ENCODE data around the gene PKD1. TPM values are rescaled to one million over a fixed set of nuclear protein-coding genes. Genes with fewer than 3 reads are reported as not detected.

The PKD1 gene
- total RNA-seq, 1 donor from 2014 or later = 169 TPM

- Mint-ChIP-seq H3K27ac (ENCODE audit: unreplicated experiment) (no peak overlapping the region), H3K27me3 (ENCODE audit: unreplicated experiment) (no peaks in the 10 kb centered on the region), H3K36me3 (ENCODE audit: unreplicated experiment) (peaks cover 19% of the 10 kb centered on the region), H3K9me3 (ENCODE audit: unreplicated experiment) (no peaks in the 10 kb centered on the region), H3K4me1 (ENCODE audit: unreplicated experiment) (no peaks in the 10 kb centered on the region), H3K4me3 (ENCODE audit: unreplicated experiment) (no peak overlapping the region)
- no peak for DNase-seq (ENCODE audit: extremely low spot score, unreplicated experiment)
- no peak for TF ChIP-seq CTCF (IDR thresholded peaks at IDR 0.05)
Observed at GRCh38 chr16:2063861-2064260, 71.8 kb downstream of the PKD1 start.

DNA sequence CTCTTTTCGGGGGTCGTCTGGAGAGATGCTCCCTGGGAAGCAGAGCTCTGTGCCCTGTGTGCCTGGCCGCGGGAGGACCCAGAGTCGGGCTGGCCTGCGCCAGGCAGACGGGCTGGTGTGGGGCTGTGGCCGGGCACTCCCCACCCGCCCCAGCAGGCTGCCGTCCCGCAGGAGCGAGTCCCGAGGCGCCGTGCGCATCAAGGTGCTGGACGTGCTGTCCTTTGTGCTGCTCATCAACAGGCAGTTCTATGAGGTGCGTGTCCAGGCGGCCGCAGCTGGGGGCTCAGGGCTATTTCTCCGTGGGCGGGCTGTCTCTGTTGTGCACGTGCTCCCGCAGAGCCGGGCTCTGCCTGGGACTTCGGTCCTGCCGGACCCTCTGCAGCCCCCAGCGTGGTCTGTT is 72.9 kb downstream of the PKD1 start:
- Mint-ChIP-seq H3K36me3 (ENCODE audit: unreplicated experiment) (peaks cover 20% of the 10 kb centered on the region), H3K9me3 (ENCODE audit: unreplicated experiment) (no peaks in the 10 kb centered on the region), H3K27ac (ENCODE audit: unreplicated experiment) (no peak overlapping the region), H3K27me3 (ENCODE audit: unreplicated experiment) (no peaks in the 10 kb centered on the region), H3K4me3 (ENCODE audit: unreplicated experiment) (no peak overlapping the region), H3K4me1 (ENCODE audit: unreplicated experiment) (no peaks in the 10 kb centered on the region)
- no peak for DNase-seq (ENCODE audit: extremely low spot score, unreplicated experiment)
- no peak for TF ChIP-seq CTCF (IDR thresholded peaks at IDR 0.05)

GRCh38 chr16:2061526-2061925 is 74.2 kb downstream of the PKD1 start:
- no peak for DNase-seq (ENCODE audit: extremely low spot score, unreplicated experiment)
- Mint-ChIP-seq H3K27ac (ENCODE audit: unreplicated experiment) (no peak overlapping the region), H3K36me3 (ENCODE audit: unreplicated experiment) (peaks cover 22% of the 10 kb centered on the region), H3K4me3 (ENCODE audit: unreplicated experiment) (no peak overlapping the region), H3K9me3 (ENCODE audit: unreplicated experiment) (no peaks in the 10 kb centered on the region), H3K4me1 (ENCODE audit: unreplicated experiment) (no peaks in the 10 kb centered on the region), H3K27me3 (ENCODE audit: unreplicated experiment) (no peaks in the 10 kb centered on the region)
- no peak for TF ChIP-seq CTCF (IDR thresholded peaks at IDR 0.05)

- Mint-ChIP-seq H3K4me1 (ENCODE audit: unreplicated experiment) (no peaks in the 10 kb centered on the region), H3K36me3 (ENCODE audit: unreplicated experiment) (peaks cover 21% of the 10 kb centered on the region), H3K27me3 (ENCODE audit: unreplicated experiment) (no peaks in the 10 kb centered on the region), H3K4me3 (ENCODE audit: unreplicated experiment) (no peak overlapping the region), H3K27ac (ENCODE audit: unreplicated experiment) (no peak overlapping the region), H3K9me3 (ENCODE audit: unreplicated experiment) (no peaks in the 10 kb centered on the region)
- no peak for TF ChIP-seq CTCF (IDR thresholded peaks at IDR 0.05)
- DNase-seq (ENCODE audit: extremely low spot score, unreplicated experiment) = no peak
Observed at GRCh38 chr16:2061023-2061422, 74.7 kb downstream of the PKD1 start.

GRCh38 chr16:2060346-2060745 is 75.4 kb downstream of the PKD1 start:
- Mint-ChIP-seq H3K4me3 (ENCODE audit: unreplicated experiment) (no peak overlapping the region), H3K9me3 (ENCODE audit: unreplicated experiment) (no peaks in the 10 kb centered on the region), H3K27me3 (ENCODE audit: unreplicated experiment) (no peaks in the 10 kb centered on the region), H3K4me1 (ENCODE audit: unreplicated experiment) (no peaks in the 10 kb centered on the region), H3K36me3 (ENCODE audit: unreplicated experiment) (peaks cover 21% of the 10 kb centered on the region), H3K27ac (ENCODE audit: unreplicated experiment) (no peak overlapping the region)
- no peak for DNase-seq (ENCODE audit: extremely low spot score, unreplicated experiment)
- no peak for TF ChIP-seq CTCF (IDR thresholded peaks at IDR 0.05)
